ENCODE measurements around the gene NOP53.

- TF ChIP-seq EP300 (IDR thresholded peaks at IDR 0.05) (no peak), CTCF (IDR thresholded peaks at IDR 0.05) (no peak)
These were observed 14.8 kb upstream of the NOP53 start for GRCh38 chr19:47730521-47730889.
